Cerebellar cortex (tissue), 1 donor: ENCODE data around the gene OPHN1.
"Not testable (repeated sequence)": the region's sequence is repeated elsewhere in the genome, so short reads cannot be mapped to it uniquely, and the experiment has no call there.

Experiments used
- DNase-seq: peaks from one replicate; pipeline ENCODE4 v3.0.0-alpha.2; 2015; ENCODE audit warnings: low spot score

The OPHN1 gene

DNA sequence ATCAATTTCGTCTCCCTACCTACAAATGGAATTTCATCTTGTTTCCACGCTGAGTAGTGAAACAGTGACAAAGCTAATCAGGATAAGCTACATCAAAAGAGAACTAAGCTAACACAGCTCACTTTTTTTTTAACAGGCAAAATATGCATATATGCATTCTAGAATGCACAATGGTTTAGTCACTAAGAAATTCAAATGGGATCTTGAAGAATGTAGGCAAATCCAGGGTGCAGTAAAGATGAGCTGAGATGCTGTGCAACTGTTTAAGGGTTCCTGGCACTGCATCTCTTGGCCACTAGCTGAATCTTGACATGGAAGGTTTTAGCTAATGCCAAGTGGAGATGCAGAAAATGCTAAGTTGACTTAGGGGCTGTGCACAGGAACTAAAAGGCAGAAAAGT lies 363.2 kb downstream of the OPHN1 start:
- not testable (repeated sequence) for DNase-seq

DNA sequence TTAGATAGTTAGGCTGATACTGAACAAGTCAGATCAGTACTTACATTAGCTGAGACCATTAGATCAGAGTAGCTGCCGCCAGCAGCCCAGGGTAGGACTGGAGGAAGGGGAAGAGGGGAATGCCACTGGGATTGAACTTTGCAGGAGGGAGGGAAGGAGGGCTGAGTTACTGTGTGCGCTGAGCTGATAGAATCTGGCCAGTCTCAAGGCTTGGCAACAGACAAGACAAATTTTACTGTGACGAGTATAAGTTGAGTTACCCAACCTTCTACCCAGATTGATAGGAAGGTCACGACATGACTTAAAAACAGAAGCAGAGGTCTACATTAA lies 372.1 kb downstream of the OPHN1 start:
- DNase-seq: no peak

DNA sequence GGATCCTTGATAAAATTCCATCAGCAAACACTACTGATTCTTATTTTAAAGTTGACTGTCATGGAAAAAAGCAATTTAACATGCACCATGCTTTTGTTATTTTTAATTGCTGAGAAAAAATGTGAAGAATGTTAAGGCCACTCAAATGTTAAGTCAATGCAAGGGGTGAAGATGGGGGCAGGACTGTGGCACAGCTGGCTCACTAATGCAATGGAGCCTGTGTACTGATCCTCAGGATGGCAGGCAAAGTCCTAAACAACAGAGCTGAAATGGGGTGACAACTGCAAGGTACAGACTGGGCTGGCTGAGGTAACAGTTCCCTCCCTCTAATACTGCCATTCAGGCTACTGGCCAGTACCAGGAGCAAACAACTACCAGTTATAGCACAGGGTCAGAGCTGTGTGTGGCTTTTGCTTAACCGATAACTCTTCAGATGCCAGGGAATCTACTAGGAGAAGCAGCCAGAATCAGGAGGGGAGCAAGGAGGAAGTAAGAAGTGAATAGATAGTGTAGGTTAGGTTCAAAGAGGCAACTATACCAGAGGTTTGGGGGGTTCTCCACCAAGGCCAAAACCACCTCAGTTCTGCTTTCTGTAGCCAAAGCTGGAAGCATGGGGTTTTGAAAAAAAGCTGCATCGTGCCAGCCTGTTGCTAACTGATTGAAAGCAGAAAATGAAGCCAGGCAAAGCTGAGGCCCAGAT lies 372.6 kb downstream of the OPHN1 start:
- no peak for DNase-seq

DNA sequence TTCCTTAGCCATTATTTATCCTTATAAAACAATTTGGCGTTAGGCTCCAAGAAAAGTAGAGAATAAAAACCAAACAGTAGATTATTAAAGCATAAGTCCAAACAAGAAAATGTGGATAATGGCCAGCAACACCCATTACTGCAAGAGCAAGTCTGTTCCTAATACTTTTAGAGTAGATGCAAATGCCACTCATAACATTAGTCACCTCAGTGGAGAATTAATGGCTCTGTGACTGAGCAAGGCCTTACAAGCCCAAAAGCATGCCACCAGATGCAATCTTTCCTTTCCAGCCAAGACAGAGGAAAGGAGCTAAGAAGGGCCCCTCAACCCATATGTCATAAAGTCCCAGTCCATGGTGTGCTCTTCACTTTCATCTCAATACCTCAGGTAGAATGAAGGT lies 373.8 kb downstream of the OPHN1 start:
- no peak for DNase-seq

DNA sequence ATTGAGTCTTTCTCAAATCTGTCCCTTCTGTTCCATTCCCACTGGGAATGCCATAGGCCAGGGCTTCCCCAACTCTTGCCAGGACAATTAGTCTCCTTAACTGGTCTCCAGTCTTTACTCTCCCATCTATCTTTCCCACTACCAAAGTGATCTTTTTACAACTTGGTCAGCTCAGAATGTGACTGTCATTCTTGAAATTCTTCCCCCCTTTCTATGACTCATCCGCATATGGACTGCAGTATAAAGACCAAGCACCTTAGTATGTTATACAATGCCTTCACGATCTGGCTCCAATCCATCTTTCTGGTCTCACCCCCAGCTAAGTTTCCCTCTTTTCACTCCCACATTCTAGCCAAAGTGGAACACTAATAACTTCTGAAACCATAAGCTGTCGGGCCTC lies 383.8 kb downstream of the OPHN1 start:
- DNase-seq: no peak

DNA sequence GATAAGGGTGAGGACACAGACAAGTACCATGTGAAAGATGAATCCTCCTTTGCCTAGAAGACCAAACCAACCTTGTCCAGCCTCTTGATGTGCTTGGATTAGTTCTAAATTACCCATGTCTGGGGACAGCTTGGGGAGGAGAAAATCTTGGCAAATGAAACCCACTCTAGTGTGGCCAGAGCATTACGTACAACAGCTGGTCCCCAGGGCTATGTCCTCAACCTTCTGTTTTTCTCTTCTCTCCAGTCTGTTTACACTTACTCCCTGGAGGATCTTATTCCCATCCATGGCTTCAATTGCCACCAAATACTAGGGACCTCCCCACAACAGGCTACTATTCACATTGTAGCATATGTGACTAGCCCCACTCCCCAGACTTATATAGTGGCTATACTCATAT lies 384.5 kb downstream of the OPHN1 start:
- no peak for DNase-seq

DNA sequence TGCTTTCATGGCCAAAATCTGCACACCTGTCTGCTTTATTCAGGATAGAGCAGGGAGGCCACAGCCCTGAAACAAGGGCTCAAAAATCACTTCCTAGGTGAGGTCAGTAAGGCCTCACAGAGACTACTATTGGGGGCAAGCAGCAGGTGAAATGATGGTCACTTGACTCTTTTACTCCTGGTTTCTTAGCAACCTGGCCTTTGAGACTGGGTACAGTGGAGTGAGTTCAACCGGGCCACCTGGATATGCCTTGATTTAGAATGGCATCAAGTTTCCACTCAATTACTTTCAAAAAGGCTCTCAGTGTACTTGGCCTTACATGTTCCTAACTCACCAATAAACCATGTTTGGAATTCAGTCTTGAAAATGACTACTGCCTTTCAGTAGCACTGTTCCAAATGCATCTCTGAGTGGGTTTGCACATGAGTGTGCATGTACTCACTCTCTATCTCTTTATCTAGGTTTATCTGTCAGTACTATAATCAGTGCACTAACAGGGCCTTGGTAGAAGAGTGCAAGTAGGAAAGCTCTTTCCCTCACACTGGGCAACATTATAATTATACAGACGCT lies 388.2 kb downstream of the OPHN1 start:
- DNase-seq: peak; percentile 0

DNA sequence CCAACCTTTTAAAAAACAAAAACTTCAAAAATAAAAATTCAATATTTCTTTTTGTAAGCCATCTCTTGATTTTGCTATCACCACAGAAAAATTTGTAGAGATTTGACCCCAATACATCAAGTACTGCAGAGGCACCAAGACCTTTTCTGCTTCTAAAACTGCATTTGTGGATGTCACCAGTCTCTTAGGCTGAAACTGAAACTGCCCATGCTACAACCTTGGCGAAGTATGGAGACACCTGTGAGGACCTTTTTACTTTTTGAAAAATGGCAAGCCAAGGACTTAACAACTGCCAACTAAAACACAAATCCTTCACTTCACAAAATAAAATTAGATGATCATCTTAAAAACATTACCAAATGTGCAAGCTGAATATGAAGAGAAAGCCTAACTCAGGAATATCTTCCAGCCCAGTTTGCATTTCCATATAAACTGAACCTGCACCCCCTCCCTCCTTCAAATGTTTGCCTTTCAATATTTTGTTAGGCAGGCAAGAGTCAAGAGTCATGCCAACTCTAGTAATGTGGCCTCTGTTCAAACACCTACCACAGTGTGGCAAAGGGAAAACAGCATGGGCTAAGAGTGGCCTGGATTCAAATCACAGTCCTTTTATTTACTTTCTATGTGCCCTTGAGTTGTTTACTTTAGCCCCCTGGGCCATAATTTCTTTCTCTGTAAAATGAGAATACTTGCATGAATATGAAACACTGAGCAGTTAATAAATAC lies 389.4 kb downstream of the OPHN1 start:
- DNase-seq: no peak

DNA sequence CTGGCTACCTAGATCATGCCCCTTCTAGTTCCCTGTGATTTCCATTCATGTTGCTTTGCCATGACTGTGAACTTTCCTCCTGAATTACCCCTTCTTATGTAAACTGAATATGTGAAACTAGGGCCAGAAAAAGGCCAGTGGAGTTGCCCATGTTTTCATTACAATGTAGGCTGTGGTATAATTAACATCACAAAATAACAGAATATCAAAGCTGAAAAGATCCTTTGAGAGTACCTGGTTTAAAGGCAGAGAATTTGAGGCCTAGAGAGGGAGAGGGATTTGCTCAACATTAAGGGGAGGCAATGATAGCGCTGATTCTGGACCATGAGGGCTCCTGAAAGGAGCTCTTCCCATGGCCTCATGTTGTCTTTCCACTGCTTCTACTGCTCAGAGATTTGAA lies 392.2 kb downstream of the OPHN1 start:
- no peak for DNase-seq

DNA sequence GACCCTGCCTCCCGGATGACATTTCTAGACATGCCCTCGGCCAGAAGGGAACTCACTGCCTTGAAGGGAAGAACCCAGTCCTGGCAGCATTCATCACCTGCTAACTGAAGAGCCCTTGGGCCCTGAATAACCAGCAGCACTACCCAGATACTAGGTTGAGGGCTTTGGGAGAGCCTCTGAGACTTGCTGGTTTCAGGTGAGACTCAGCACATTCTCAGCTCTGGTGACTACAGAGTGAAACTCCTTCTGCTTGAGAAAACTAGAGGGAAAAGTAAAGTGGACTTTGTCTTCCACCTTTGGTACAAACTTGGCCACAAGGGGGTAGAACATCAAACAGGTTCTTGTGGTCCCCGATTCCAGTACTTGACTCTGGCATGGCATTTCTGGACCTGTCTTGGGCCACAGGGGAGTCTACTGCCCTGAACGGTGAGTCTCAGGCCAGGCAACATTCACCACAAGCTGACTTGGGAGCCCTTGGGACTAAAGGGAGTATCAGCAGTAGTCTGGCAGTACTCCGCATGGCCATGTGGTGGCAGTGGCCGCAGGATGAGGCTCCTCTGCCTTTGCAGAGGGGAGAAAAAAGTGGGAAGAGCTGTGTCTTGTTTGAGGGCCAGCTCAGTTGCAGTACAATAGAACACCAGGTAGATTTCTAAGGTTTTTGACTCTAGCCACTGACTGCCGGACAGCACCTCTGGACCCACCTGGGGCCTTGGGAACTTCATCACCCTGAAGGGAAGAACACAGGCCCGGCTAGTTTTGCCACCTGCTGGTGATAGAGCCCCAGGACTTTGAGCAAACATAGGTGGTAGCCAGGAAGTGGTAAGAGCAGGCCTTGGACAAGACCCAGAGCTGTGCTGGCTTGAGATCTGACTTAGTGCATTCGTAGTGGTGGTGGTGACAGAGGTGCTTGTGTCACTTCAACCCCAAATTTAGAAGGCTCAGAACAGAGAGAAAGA lies 414.8 kb downstream of the OPHN1 start:
- DNase-seq: peak; percentile 0

DNA sequence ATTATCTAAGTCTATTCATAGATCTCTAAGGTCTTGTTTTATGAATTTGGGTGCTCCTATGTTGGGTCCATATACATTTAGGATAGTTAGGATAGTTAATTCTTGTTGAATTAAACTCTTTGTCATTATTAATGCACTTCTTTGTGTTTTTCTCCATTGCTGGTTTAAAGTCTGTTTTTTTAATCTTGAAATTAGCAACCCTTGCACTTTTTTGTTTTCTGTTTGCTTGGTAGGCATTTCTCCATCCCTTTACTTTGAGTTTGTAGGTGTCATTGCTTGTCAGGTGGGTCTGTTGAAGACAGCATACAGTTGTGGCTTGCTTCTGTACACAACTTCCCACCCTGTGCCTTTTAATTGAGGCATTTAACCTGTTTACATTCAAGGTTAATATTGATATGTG lies 434.8 kb downstream of the OPHN1 start:
- DNase-seq: no peak
